Activated naive CD8-positive, alpha-beta T cell (primary cell): ENCODE data around the gene TTC28.
"Not testable (repeated sequence)": the region's sequence is repeated elsewhere in the genome, so short reads cannot be mapped to it uniquely, and the experiment has no call there.

ENCODE experiments used
- H3K27ac Mint-ChIP-seq: one replicate; pipeline ENCODE4 v1.8.0; 2021; ENCODE audit warnings: mixed read lengths
- H3K27me3 Mint-ChIP-seq: one replicate; pipeline ENCODE4 v1.8.0; 2021; ENCODE audit warnings: mixed read lengths
- H3K36me3 Mint-ChIP-seq: one replicate; pipeline ENCODE4 v1.8.0; 2021; ENCODE audit warnings: mixed read lengths
- H3K4me1 Mint-ChIP-seq: one replicate; pipeline ENCODE4 v1.8.0; 2021; ENCODE audit warnings: low read depth, mixed read lengths
- H3K4me3 Mint-ChIP-seq: one replicate; pipeline ENCODE4 v1.8.0; 2021; ENCODE audit warnings: mild to moderate bottlenecking, mixed read lengths
- H3K9me3 Mint-ChIP-seq: one replicate; pipeline ENCODE4 v1.8.0; 2021; ENCODE audit warnings: low read depth, mixed read lengths

Gene TTC28

DNA sequence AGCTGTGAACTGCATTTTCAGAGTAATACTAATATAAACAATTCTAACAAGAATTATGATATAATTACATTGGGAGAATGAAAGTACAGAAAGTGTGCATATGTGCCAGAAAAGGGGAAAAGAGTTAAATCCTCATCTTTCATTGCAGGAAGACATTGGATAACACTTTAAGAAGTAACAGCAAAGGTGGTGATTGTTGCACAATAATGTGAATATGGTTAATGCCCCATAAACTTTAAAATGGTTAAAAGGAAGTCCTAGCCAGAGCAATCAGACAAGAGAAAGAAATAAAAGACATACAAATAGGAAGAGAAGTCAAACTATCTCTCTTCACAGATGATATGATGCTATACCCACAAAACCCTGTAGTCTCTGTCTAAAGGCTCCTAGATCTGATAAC, 111.5 kb downstream of the TTC28 start:
- Mint-ChIP-seq H3K4me3 (no peak overlapping the region), H3K4me1 (no peaks in the 10 kb centered on the region), H3K9me3 (no peaks in the 10 kb centered on the region), H3K27ac (no peak overlapping the region), H3K27me3 (peaks cover 17% of the 10 kb centered on the region), H3K36me3 (no peaks in the 10 kb centered on the region)

DNA sequence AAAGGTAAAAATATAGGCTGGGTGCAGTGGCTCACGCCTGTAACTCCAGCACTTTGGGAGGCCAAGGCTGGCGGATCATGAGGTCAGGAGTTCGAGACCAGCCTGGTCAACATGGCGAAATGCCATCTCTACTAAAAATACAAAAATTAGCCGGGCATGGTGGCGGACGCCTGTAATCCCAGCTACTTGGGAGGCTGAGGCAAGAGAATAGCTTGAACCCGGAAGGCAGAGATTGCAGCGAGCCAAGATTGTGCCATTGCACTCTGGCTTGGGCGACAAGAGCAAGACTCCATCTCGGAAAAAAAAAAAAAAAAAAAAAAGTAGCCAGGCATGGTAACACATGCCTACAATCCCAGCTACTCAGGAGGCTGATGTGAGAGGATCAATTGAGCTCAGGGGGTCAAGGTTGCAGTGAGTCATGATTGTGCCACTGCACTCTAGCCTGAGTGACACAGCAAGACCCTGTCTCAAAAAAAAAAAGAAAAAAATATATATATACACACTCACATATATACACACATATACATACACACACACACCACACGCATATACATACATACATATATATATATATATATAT, 112.6 kb downstream of the TTC28 start:
- peaks cover 17% of the 10 kb centered on the region for H3K27me3 Mint-ChIP-seq
- H3K4me3 Mint-ChIP-seq, H3K36me3 Mint-ChIP-seq, H3K4me1 Mint-ChIP-seq, H3K9me3 Mint-ChIP-seq, H3K27ac Mint-ChIP-seq: not testable (repeated sequence)

DNA sequence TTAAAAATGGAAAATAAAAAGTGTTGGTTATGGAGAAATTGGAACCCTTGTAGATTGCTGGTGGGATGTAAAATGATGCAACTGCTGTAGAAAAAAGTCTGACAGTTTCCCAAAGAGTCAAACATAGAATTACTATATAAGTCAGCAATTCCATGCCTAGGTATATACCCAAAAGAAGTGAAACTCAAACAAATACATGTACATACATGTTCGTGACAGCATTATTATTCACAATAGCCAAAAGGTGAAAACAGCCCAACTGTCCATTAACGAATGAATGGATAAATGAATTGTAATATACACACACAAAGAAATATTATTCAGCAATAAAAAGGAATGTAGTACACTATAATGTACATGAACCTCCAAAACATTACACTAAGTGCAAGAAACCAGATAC, 116.0 kb downstream of the TTC28 start:
- no peaks in the 10 kb centered on the region for H3K36me3 Mint-ChIP-seq
- H3K9me3 Mint-ChIP-seq, result no peaks in the 10 kb centered on the region
- no peak overlapping the region for H3K27ac Mint-ChIP-seq
- no peak overlapping the region for H3K4me3 Mint-ChIP-seq
- H3K4me1 Mint-ChIP-seq, result no peaks in the 10 kb centered on the region
- H3K27me3 Mint-ChIP-seq, result peaks cover 17% of the 10 kb centered on the region

DNA sequence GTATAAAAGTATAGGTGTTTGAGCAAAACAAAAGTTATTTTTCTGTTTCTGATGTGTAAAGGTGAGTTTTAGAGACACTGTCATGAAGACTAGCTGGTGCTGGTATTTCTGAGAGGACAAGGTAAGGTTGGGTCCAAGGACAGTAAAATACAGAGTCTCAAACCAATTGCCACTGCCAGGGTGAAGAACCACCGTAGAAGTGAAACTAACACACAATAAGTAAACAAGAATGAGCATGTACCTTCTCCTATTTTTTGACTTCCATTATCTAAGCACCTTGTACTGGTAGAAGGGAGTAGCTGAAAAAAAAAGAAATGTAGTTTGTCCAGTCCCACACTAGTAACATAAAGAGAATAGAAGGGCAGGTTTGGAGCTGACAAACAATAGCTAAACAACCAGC, 117.3 kb downstream of the TTC28 start:
- H3K36me3 Mint-ChIP-seq, result no peaks in the 10 kb centered on the region
- H3K27ac Mint-ChIP-seq, result no peak overlapping the region
- no peaks in the 10 kb centered on the region for H3K4me1 Mint-ChIP-seq
- no peak overlapping the region for H3K4me3 Mint-ChIP-seq
- peaks cover 15% of the 10 kb centered on the region for H3K27me3 Mint-ChIP-seq
- H3K9me3 Mint-ChIP-seq, result no peaks in the 10 kb centered on the region

DNA sequence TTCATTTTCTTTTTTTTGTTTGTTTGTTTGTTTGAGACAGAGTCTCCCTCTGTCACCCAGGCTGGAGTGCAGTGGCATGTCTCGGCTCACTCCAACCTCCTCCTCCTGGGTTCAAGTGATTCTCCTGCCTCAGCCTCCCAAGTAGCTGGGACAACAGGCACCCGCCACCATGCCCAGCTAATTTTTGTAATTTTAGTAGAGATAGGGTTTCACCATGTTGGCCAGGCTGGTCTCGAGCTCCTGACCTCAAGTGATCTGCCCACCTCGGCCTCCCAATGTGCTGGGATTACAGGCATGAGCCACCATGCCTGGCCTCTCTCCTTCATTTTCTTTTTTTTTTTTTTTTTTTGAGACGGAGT, 118.9 kb downstream of the TTC28 start:
- not testable (repeated sequence) for H3K4me3 Mint-ChIP-seq, H3K36me3 Mint-ChIP-seq, H3K9me3 Mint-ChIP-seq, H3K27ac Mint-ChIP-seq, H3K4me1 Mint-ChIP-seq
- H3K27me3 Mint-ChIP-seq, result peaks cover 12% of the 10 kb centered on the region

DNA sequence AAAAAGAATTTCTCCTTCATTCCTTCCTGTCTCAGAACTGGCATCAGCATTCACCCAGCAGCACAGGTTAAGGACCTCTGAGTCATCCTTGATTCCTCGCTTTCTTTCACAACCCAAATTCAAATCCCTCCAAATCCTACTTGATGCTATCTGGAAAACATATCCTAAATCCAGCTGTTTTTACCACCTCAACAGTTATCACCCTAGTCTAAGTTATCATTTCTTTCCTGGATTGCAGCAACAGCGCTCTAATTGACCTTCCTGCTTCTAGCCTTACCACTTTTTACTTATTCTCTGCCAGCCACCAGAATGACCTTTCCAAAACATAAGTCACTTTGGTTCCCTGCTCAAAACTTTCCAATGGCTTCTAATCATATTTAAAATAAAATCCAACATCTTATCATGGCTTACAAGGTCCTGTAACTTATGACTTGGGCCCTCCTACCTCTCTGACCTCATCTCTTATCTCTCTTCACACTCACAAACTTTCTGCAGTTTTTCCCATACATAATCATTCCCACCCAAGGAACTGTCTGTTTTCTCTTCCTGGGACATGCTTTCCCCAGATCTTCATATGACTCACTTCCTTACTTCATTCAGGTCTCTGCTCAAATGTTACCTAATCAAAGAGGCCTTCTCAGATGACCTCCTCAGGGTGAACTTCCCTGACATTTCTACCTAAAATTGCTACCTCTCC, 119.4 kb downstream of the TTC28 start:
- Mint-ChIP-seq H3K9me3 (no peaks in the 10 kb centered on the region), H3K27me3 (peaks cover 13% of the 10 kb centered on the region), H3K4me3 (no peak overlapping the region), H3K4me1 (no peaks in the 10 kb centered on the region), H3K27ac (no peak overlapping the region), H3K36me3 (no peaks in the 10 kb centered on the region)

DNA sequence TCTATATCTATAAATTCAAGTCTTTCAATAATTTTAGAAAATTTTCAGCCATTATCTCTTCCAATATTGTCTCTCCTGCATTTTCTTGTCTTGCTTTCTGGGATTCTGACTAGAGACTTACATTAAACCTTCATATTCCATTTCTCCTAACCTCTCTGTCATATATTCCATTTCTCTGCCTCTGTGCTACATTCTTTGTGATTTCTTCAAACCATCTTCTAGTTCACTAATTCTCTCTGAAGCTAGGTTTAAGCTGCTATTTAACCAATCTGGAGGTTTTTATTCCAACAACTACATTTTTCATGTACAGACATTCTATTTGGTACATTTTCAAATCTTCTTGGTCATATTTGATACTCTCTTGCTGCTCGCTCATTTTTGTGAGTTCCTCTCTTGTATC, 122.5 kb downstream of the TTC28 start:
- Mint-ChIP-seq H3K4me1 (no peaks in the 10 kb centered on the region), H3K9me3 (no peaks in the 10 kb centered on the region), H3K27ac (no peak overlapping the region), H3K27me3 (peaks cover 8% of the 10 kb centered on the region), H3K36me3 (no peaks in the 10 kb centered on the region), H3K4me3 (no peak overlapping the region)

DNA sequence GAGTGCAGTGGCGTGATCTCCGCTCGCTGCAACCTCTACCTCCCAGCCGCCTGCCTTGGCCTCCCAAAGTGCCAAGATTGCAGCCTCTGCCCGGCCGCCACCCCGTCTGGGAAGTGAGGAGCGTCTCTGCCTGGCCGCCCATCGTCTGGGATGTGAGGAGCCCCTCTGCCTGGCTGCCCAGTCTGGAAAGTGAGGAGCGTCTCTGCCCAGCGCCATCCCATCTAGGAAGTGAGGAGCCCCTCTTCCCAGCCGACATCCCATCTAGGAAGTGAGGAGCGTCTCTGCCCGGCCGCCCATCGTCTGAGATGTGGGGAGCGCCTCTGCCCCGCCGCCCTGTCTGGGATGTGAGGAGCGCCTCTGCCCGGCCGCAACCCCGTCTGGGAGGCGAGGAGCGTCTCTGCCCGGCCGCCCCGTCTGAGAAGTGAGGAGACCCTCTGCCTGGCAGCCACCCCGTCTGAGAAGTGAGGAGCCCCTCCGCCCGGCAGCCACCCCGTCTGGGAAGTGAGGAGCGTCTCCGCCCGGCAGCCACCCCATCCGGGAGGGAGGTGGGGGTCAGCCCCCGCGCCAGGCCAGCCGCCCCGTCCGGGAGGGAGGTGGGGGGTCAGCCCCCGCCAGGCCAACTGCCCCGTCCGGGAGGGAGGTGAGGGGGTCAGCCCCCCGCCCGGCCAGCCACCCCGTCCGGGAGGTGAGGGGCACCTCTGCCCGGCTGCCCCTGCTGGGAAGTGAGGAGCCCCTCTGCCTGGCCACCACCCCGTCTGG, 126.4 kb downstream of the TTC28 start:
- H3K27ac Mint-ChIP-seq, H3K4me3 Mint-ChIP-seq, H3K36me3 Mint-ChIP-seq, H3K4me1 Mint-ChIP-seq, H3K27me3 Mint-ChIP-seq, H3K9me3 Mint-ChIP-seq: not testable (repeated sequence)

DNA sequence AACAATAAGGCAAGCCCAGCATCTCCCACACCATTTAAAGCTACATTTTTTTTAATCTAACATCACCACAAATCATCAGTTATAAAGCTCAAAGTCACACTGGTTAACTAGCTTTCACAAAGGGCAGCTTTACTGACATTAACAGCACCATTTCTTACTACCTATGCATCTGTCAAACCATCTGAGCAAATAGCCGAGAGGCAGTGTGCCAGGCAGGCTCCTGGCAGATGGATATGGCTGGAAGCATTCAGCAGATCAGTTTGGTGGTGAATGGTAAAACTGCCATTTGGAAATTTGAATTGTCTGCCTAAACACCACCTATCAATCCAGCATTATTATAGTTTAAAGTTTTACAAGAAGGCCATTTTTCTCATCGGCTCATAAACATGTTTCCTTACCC, 131.2 kb downstream of the TTC28 start:
- H3K9me3 Mint-ChIP-seq, result no peaks in the 10 kb centered on the region
- no peaks in the 10 kb centered on the region for H3K36me3 Mint-ChIP-seq
- no peak overlapping the region for H3K27ac Mint-ChIP-seq
- no peak overlapping the region for H3K4me3 Mint-ChIP-seq
- no peaks in the 10 kb centered on the region for H3K4me1 Mint-ChIP-seq
- H3K27me3 Mint-ChIP-seq, result no peaks in the 10 kb centered on the region

DNA sequence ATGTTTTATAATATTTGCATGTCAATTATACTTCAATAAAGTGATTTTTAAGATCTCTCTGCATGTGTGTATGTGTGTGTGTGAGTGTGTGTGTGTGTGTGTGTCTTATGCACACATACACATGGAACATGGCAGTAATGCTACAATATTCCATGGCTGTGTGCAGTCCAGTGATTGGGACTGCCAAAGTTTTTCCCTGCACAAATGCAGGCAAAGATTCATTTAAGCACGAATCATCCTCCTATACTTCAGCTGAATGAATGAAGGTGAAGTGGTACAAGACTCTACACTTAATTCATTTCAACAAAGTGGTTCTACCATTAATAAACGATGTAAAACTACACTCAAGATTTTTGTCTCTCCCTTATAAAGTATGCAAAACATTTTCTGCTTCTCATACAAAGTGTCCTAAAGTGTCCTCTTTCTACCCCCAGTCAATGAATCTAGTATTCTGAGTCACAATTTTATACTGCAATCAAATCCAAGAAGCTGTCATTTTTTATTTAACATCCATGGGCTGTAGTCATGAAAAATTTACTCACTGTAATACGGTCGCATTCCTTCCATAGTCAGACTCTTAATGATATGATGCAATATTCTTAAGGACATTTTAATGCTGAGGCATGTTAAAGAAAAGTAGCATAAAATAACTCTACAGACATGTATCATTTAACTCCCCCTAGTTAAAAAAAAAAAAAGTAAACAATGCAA, 132.4 kb downstream of the TTC28 start:
- Mint-ChIP-seq H3K4me3 (no peak overlapping the region), H3K27ac (no peak overlapping the region), H3K9me3 (peaks cover 3% of the 10 kb centered on the region), H3K27me3 (peaks cover 4% of the 10 kb centered on the region), H3K4me1 (no peaks in the 10 kb centered on the region), H3K36me3 (peaks cover 2% of the 10 kb centered on the region)

DNA sequence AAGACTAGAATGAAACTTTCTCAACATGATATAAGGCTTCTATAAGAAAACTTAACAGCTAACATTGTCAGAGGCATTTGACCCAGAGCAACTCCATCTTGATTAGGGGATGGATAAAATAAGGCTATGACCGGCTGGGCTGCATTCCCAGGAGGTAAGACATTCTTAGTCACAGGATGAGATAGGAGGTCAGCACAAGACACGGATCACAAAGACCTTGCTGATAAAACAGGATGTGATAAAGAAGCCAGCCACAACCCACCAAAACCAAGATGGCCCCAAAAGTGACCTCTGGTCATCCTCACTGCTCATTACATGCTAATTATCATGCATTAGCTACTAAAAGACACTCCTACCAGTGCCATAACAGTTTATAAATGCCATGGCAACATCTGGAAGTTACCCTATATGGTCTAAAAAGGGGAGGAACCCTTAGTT, 135.2 kb downstream of the TTC28 start:
- Mint-ChIP-seq H3K9me3 (peaks cover 3% of the 10 kb centered on the region), H3K27me3 (peaks cover 4% of the 10 kb centered on the region), H3K27ac (no peak overlapping the region), H3K4me3 (no peak overlapping the region), H3K36me3 (peaks cover 2% of the 10 kb centered on the region), H3K4me1 (no peaks in the 10 kb centered on the region)

DNA sequence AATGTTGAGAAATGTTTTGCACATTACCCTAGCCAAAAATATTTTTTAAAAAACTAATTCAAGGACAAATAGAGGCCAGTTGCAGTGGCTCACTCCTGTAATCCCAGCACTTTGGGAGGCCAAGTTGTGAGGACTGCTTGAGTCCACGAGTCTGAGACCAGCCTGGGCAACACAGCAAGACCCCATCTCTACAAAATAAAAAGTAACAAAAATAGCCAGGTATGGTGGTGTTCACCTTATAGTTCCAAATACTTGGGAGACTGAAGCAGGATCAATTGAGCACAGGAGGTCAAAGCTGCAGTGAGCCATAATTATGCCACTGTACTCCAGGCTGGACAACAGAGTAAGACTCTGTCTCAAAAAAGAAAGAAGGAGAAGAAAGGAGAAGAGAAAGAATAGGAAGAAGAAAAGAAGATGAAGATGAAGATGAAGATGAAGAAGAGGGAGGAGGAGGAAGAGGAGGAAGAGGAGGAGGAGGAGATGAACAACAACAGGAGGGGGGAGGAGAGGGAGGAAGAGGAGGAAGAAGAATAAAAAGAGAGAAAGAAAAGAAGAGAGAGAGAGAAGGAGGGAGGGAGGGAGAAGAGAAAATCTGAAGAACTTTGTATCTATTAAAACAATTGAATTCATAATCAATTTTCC, 136.5 kb downstream of the TTC28 start:
- no peaks in the 10 kb centered on the region for H3K4me1 Mint-ChIP-seq
- H3K4me3 Mint-ChIP-seq, result no peak overlapping the region
- H3K36me3 Mint-ChIP-seq, result peaks cover 2% of the 10 kb centered on the region
- H3K27me3 Mint-ChIP-seq, result peaks cover 4% of the 10 kb centered on the region
- H3K27ac Mint-ChIP-seq, result no peak overlapping the region
- H3K9me3 Mint-ChIP-seq, result peaks cover 3% of the 10 kb centered on the region

DNA sequence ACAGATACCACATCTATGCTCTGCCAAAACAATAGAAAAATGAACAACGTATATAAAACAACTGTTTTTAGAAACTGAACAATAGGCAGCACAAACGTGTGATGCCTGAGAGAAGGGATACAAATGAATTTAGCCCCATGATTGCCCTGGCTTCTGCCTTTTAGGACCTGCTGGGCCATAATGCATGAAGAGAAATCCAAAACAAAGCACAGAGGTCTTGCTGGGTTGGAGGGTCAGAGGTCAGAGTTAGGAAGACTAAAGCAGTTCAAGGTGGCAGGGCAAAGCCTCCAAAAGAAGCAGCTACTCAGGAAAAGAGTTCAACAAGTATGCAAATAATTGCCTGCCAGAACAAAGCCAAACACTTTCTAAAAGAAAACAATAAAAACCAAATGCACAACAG, 138.5 kb downstream of the TTC28 start:
- H3K4me3 Mint-ChIP-seq, result no peak overlapping the region
- peaks cover 2% of the 10 kb centered on the region for H3K36me3 Mint-ChIP-seq
- peaks cover 3% of the 10 kb centered on the region for H3K9me3 Mint-ChIP-seq
- H3K4me1 Mint-ChIP-seq, result no peaks in the 10 kb centered on the region
- H3K27me3 Mint-ChIP-seq, result peaks cover 4% of the 10 kb centered on the region
- H3K27ac Mint-ChIP-seq, result no peak overlapping the region

DNA sequence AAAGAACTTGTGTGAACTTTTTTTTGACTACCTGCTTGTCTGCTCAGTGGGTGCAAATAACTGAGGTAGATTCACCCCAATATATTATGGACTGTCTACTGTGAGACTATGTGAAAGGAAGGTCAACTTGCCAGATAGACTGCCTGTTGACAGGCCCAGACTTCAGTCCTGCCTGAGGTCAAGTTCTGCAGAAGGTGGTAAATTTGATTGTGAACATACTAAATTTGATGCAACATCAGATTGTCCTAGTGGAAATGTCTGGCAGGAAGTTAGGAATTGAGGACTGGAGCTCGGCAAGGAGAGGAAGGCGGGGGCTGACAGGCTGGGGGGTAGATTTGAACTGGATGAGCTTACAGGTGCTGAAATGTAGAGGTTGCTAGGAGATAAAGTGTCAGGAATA, 140.7 kb downstream of the TTC28 start:
- Mint-ChIP-seq H3K27ac (no peak overlapping the region), H3K4me3 (no peak overlapping the region), H3K36me3 (peaks cover 2% of the 10 kb centered on the region), H3K4me1 (no peaks in the 10 kb centered on the region), H3K9me3 (peaks cover 3% of the 10 kb centered on the region), H3K27me3 (peaks cover 4% of the 10 kb centered on the region)

DNA sequence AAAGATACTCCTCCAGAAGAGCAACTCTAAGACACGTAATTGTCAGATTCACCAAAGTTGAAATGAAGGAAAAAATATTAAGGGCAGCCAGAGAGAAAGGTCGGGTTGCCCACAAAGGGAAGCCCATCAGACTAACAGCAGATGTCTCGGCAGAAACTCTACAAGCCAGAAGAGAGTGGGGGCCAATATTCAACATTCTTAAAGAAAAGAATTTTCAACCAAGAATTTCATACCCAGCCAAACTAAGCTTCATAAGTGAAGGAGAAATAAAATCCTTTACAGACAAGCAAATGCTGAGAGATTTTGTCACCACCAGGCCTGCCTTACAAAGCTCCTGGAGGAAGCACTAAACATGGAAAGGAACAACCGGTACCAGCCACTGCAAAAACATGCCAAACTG, 149.1 kb downstream of the TTC28 start:
- not testable (repeated sequence) for H3K36me3 Mint-ChIP-seq, H3K4me3 Mint-ChIP-seq, H3K4me1 Mint-ChIP-seq, H3K9me3 Mint-ChIP-seq, H3K27me3 Mint-ChIP-seq, H3K27ac Mint-ChIP-seq
